Measurements from ENCODE around the gene IL6R.
"Not testable (repeated sequence)": the region's sequence is repeated elsewhere in the genome, so short reads cannot be mapped to it uniquely, and the experiment has no call there.

IL6R gene

DNA sequence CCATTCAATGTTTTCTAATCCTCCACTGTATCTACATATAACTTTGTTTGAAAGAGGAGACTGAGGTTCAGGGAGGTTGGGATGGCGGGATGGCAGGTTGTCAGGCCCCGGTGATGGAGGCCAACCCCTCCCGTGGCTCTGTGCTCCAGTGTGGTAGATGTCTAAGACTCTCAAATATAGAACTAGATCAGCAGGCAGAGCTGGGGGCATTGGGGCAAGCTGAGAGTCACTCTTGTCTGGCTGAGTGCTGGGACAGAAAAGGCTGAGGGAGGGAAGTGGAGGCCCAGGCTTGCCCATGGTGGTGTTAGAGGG lies 1.7 kb downstream of the IL6R start:
- DNase-seq (ENCODE audit: low read depth), result no peak

DNA sequence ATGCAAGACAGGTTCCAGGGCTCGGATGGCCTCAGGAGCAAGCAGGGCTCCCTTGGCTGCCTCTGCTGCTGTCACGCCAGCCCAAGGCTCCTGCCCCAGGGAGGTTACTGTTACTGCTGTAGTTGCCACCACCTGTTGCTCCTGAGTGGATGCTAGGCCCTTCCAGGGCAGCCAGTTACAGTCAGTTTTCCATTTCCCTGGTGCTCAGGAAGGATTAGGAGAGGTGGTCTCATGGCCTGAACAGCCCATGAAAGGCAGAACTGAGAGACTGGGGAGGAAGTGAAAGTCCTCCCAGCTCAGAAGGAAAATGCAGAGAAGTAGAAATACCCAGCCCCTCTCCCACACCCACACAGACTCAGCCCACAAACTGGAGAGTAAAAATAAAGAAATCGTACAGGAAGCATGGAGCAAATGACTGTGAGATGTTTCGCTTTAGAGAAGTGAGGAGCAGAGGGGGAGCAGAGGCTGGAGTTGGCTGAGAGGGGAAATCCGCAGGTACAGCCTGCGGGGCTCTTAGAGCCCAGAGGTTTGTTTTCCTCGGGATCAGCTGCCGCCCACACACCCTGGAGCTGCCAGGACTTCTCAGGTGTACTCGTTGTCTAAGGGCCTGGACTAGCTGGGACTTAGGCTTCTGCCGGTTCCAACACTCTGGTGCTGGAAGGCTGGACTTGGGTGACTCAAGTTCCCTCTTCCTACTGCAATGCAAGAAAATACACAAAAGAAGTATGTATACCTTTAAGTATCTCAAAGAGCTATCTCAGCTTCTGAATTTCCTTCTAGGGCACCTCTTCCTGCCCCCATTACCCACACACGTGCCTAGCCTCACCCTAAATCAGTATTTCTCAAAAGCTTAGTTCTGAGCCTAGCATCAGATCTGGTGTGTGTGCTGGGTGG lies 2.3 kb downstream of the IL6R start:
- no peak for DNase-seq (ENCODE audit: low read depth)

DNA sequence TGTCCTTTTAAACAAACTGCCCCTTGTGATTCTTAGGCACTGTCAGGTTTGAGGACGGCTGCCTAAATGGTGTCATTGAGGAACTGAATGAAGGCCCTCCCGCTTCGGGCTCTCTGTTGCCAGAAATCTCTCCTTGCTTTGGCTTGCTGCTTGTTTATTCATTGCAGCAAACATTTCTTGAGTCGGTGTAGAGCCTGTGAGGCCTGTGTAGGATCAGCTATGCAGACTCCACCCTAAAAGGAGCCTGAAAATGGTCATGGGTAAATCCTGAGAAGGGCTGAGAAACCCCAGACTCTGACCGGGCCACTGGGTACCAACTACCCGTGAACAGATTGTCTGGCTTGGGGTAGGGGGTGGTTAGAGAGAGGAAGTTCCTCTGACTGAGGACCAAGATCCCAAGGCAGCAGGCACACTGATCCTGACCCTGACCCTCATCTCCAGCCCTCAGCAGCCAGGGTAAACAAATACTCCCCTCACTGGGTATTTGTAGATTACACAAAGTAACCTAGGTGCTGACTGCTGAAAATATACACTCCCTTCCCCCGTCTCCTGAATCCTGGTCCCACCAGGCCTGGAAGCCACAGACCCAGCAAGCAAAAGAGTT lies 3.1 kb downstream of the IL6R start:
- no peak for DNase-seq (ENCODE audit: low read depth)

DNA sequence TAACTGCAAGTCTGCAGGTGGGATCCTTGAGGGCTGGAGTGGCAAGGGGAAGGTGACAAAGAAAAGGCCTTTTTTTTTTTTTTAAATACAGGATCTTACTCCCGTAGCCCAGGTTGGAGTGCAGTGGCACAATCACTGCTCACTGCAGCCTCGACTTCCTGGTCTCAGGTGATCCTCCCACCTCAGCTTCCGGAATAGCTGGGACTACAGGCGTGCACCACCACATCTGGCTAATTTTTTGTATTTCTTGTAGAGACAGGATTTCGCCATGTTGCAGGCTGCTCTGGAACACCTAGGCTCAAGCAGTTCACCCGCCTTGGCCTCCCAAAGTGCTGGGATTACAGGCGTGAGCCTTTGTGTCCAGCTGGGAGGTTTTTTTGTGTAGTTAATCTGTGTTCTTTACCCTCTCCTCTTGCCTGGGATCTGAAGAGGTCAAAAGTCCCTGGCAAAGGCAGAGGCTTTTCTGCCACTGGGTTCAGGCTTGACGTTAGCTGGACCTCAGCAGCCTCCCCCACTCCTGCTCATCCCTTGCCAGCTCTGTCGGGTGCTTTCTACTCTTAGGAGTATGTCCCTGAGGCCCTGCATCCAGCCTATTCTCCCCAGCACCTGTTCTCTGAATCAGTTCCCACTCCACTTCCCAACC lies 5.2 kb downstream of the IL6R start:
- DNase-seq (ENCODE audit: low read depth), result no peak

DNA sequence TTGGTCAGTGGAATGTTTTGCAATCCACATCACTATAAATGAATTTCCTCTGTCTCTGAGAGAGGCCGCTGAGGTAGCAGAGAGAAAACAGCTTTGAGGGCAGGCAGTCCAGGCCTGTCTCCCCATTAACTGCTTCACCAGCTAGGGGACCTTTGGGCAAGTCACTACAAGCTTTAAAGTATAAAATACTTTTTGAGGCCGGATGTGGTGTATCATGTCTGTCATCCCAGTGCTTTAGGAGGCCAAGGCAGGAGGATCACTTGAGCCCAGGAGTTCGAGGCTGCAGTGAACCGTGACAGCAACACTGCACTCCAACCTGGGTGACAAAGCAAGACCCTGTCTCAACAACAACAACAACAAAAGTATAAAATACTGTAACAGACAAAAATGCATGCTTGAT lies 6.4 kb downstream of the IL6R start:
- DNase-seq (ENCODE audit: low read depth), result no peak

DNA sequence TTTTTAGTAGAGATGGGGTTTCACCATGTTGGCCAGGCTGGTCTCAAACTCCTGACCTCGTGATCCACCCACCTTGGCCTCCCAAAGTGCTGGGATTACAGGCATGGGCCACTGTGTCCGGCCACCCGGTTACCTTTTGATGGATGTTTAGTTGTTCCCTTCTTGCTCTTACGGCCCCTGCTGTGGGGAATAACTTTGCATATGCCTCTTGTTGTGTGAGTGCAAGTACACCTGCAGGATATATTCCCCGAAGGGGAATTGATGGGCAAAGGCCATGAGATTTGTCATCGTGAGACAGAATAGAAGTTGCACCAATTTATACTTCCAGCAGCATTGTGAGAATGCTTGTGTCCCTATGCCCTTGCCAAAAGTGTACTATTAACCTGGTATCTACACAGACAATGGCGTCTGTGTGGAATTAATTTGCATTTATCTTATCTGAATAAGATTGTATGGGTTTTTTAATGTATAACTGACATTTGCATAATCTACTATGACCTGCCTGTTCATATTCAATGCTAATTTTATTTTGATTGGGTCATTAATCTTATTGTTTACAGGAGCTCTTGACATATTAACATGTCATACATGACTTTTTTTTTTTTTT lies 8.1 kb downstream of the IL6R start:
- DNase-seq (ENCODE audit: low read depth), result no peak

DNA sequence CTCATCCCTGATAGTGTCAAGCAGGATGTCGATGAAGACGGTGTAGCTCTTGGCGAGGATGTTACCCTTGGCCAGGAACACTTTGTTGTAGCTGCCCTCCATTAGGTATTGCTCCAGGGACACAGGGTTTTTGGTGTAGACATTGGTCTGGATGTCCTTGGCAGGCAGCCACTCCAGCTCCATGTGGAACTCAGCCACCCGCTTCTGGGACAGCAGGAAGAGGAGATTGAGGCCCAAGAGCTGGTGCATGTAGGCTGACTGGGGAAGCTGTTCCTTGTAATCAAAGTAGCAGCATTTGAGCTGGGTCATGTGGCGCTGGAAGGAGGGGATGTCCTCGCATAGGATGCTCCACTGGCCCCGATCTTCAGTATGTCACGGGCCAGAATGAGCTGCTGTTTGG lies 9.5 kb downstream of the IL6R start:
- no peak for DNase-seq (ENCODE audit: low read depth)

DNA sequence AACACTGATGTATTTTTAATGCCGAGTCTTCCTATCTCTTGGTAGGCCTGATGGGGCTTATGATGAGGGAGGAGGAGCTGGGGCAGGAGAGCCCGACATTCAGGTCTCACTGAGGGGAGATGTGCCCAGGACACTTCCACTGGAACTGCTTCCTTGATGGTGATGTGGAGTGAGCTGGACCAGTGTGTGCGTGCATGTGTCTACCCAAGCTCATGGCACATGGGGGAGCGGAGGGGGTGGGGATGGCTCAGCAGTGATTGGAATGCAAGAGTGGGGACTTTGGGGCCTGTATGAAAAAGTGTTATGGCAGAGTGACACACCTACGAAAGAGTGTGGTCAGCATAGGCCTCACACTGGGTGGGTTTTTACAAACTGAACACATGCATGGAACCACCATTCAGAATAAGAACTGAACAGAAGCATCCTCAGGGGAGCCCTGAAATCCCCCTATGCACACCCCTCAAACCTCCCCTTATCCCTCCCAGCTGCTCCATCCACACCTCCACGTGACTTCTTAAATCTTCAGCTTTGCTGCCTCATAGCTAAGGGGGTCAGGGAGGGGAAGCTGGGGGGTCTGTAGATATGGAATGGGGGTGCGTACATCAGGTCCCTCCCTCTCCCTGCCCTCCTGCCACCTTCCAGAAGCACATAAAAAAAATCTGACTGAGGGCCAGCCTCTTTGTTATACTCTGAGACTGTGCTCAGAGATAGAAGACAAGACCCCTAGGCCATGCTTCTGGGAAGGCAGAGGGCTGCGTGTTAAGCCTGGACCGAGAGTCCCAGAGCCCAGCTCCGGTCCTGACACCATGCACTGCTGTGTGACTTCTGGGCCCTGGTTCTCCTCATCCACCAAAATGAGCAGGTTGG lies 11.6 kb downstream of the IL6R start:
- DNase-seq (ENCODE audit: low read depth), result no peak

DNA sequence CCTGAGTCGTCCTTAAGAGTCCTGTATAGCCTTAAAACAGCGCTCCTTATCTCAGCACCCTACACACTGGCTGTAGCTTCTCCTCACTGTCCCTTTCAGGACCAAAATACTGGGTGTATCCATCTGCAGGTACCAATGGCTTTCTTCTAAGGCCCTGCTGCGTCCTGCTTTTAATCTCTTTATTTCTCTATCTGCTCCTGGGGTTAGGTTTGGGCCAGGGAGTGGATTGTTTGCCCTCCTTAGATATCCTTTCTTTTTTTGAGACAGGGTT lies 12.1 kb downstream of the IL6R start:
- DNase-seq (ENCODE audit: low read depth), result no peak

DNA sequence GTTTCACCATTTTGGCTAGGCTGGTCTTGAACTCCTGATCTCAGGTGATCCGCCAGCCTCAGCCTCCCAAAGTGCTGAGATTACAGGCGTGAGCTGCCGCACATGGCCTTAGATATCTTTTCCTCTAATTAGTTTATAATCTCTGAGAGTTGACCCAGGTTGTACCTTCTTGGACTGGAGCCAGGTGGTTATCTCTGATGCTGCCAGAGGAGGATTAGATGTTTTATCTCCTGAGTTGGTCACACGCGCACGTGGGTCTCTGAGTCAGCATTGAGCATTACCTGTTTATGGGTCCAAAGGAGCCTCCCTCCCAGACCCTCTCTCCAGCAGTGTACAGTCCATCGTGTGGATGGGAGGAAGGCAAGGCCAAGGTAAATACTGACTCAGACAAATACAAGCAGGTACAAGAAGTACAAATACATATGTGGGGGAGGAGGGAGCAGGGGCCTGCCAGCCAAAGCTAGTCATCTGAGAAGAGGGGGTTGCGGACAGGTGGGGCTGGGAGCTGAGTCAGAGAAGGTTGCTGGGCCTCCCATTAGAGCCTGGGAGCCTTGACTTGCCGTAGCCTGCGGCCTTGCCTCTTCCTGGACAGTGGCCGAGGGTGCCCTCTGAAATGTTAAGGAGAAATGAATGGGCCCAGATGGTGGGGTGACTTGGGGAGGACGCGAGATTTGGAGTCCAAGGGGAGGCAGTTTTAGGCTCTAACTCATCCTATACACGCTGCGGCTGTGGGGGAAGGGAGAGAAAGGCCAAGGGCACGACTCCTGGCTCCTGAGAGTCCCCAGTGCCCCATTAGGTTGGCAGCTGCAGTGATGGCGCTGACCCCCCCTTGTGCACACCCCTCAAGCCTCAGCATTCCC lies 13.1 kb downstream of the IL6R start:
- DNase-seq (ENCODE audit: low read depth), result no peak

DNA sequence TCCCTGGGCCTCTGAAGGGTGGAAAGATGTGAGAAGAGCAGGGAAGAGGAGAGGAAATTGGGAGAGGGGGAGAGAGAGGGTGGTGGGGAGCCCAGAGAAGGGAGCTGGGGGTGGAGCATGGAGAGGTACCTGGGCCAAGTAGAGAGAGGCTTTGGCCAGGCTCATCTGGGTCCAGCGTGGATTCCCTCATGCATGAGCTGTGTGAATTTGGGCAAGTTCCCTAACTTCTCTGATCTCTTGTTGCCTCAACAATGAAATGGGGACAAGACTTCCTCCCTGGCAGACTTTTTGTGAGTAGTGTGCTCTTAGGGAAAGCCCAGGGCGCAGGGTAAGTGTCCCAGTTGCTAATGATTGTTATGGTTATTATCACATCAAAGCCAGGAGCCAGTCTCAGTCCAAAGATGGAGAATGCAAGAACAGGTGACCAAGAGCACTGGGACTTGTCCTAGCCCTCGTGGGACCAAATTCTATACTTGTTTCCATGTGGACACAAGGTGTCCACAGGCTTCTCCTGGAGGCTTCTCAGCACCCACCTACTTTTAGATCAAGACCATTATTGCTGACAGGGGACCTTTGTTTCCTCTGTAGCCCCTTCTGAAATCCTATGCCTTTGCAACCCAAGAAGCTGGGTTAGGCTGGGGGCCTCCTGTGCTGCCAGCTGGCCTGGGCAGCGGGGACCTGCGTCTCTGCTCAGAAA lies 13.9 kb downstream of the IL6R start:
- DNase-seq (ENCODE audit: low read depth), result no peak

DNA sequence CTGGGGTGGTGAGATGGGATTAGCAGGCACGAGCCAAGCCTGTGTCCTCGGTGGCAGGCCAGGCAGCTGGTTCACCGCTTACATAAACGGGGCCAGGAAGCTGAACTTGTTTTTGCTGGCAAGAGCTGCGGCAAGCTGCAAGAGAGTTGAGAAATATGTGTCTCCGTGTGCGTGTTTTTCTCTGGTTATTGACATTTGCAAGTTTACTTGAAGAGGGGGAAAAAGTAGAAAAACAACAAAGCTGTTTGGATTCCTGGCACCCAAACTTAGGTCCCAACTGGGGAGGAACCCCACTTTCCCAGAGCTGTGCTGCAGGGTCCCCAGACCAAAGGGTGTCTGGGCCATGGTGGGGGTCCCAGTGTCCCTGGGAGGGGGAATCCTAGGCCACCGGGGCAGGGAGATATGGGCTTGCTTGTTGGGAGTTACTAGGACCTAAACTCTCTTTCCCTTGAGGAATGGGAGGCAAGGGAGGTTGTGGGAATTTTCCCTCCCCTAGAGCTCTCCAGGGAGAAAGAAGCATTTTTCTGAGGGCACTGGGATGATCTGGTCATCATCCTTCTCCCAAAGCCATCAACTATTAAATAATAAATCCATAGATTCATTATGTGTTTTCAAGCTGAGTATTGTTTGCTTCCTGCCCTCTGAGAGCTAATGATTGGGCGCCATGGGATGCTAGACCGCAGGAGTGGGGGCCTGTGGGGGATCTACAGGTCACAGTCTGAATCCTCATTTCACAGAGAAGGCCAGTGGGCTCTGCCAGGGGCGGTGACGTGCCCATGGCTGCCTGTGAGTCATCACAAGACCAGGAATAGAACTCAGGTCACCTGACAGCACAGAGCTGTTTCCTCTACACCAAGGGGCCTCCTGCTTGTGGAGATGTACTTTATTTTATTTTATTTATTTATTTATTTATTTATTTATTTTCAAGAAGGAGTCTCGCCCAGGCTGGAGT lies 14.8 kb downstream of the IL6R start:
- DNase-seq (ENCODE audit: low read depth), result no peak

DNA sequence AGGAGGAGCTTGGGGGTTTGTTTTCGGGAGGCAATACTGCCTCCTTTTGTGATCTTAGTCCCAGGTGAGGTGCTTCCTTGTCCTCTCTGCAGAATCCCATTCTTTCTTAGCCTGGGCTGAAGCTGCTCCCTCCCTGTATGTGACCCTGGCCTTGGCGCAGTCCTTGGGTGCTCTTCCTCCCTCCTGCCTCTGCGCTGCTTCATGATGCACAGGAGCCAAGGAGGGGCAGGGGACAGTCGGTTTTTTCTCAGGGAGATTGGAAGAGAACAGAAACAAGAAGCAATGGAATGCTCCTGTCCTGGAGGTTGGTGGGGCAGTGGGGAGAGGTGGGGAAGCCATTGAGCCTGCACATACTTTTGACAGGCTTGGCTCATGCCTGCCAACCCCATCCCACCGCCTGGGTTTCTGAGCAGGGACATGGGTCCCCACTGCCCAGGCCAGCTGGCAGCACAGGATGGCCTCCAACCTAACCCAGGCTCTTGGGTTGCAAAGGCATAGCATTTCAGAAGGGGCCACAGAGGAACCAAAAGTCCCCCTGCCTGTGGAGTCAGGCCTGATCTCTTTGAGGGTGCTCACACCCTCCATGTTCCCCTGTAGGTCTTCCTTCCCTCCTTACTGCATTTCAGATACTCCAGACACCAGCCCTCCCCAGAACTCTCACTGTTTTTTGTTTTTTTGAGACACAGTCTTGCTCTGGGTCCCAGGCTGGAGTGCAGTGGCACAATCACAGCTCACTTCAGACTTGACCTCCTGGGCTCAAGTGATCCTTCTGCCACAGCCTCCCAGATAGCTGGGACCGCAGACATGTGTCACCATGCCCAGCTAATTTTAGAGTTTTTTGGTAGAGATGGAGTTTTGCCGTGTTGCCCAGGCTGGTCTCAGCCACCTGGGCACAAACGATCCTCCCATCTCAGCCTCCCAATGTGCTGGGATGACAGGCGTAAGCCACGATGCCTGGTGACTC lies 16.1 kb downstream of the IL6R start:
- no peak for DNase-seq (ENCODE audit: low read depth)

DNA sequence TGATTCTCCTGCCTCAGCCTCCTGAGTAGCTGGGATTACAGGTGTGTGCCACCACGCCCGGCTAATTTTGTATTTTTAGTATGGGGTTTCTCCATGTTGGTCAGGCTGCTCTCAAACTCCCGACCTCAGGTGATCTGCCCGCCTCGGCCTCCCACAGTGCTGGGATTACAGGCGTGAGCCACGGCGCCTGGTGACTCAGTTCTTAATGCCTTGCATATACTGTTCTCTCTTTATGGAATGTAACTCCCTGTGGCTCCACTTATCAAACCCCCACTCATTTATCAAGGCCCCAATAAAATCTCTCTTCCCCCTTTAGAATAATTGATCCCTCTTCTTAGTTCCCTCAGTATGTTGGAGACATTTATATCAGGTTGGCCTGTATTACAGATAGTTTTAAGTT lies 16.9 kb downstream of the IL6R start:
- not testable (repeated sequence) for DNase-seq (ENCODE audit: low read depth)

DNA sequence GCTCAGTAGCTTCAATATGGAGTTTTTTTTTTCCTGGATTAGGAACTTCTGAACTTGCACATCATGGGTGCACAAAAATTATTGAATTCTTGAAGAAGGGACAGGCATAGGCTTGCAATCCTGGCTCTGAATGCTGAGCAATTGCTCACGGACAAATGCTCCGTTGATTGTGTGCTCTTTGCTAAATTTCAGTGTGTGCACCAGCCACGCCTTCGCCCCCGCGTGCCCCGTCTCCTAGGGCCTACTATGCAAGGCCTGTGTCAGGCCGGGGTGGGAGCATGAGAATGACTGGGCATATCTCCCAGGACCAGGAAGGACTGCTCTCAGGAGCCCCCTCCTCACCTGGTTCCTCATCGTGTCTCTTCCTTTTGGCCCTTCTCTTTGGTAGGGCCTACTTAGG lies 17.4 kb downstream of the IL6R start:
- no peak for DNase-seq (ENCODE audit: low read depth)

DNA sequence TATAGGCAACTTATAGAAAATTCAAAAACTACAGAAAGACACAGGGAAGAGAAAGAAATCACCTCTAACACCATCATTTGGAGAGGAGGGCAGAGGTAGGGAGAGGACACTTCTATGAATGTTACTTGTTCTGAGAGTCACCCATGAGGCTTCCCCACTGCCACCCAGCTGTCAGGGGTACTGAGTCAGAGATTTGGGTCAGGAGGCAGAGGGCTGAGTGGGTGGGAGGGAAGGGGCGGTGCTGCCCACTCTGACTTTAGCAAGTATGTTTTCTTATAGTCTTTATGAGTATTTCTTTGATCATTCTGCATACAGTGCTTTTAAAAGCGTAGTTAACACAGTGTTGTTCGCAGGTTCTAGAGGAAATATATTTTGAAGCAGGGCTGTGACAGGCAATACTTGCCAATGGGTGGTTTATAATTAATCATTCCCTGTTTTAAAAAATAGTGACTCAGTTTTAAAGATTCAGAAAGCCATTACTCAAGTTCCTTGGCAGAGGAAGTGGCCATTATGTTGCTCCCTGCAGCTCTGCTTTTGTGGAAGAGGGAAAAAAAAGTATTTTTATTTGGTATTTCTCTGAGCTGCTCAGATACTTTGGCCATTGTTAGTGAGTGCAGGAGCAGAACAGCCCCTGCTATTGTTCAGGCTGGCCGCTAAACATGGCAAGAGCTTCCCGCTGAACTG lies 18.3 kb downstream of the IL6R start:
- no peak for DNase-seq (ENCODE audit: low read depth)

DNA sequence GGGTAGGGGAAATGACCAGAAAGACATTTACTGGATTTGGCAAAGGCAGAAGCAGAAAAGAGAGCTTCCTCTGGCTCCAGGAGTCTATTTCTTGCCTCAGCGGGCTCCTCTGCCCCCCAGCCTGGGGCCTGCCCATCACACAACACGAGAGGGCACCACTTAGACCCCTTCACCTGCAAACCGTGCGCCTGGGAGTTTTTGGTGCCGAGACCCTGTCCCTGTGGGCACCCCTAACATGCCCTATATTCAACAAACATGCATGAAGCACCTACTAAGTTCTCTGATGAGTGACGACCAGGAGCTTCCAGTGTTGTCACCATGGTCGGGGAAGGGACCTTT lies 18.8 kb downstream of the IL6R start:
- DNase-seq (ENCODE audit: low read depth), result no peak

DNA sequence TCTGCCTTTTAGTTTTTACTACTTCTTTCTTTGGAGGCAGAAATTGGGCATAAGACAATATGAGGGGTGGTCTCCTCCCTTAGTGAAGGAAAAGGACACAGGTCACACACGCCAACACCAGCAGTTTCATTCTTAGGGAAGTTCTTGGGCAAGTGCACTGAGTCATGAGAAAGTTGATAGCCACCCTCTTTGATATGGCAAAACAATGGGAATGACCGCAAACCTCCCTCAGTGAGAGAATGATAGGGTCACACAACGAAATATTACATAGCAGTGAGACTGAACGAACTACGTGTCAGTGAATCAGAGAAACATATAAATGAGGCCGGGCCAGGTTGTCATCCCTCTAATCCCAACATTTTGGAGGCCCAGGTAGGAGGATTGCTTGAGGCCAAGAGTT lies 20.0 kb downstream of the IL6R start:
- DNase-seq (ENCODE audit: low read depth), result no peak

All from stimulated activated CD8-positive, alpha-beta memory T cell treated with anti-CD3 and anti-CD28 coated beads, Interleukin-15, amount 100 ng/mL, for 24 hours (primary cell).